ENCODE measurements around the gene RALGAPA2. TPM values are rescaled to one million over a fixed set of nuclear protein-coding genes. Genes with fewer than 3 reads are reported as not detected.

Gene RALGAPA2
- total RNA-seq, 4 donors from 2014 or later = 54.3 to 67.6 (median 60.3) TPM

- no peak for TF ChIP-seq POLR2A (IDR thresholded peaks at IDR 0.05)
- peak in 4 of 6 experiments; percentile 15 to 35 (median 32) for TF ChIP-seq CTCF (IDR thresholded peaks at IDR 0.05)
- no peak overlapping the region for H3K4me3 ChIP-seq
- peak overlapping the region in 1 of 4 donors; percentile 0 for H3K27ac ChIP-seq
- H3K4me1 ChIP-seq = no peaks in the 10 kb centered on the region
- no peaks in the 10 kb centered on the region for H3K27me3 ChIP-seq
- no peaks in the 10 kb centered on the region for H3K9me3 ChIP-seq
- peaks cover 0 to 30% (median 0%) of the 10 kb centered on the region in 3 donors for H3K36me3 ChIP-seq
- DNase-seq = no peak
Observed at GRCh38 chr20:20593447-20594170, 118.8 kb downstream of the RALGAPA2 start.

- no peak for DNase-seq
- Histone ChIP-seq H3K27ac (no peak overlapping the region), H3K27me3 (no peaks in the 10 kb centered on the region), H3K9me3 (no peaks in the 10 kb centered on the region), H3K36me3 (peaks cover 0 to 53% (median 7%) of the 10 kb centered on the region in 3 donors), H3K4me1 (no peaks in the 10 kb centered on the region), H3K4me3 (no peak overlapping the region)
- TF ChIP-seq CTCF (IDR thresholded peaks at IDR 0.05) (no peak), POLR2A (IDR thresholded peaks at IDR 0.05) (no peak)
Observed at GRCh38 chr20:20585146-20585545, 127.3 kb downstream of the RALGAPA2 start.

- H3K4me1 ChIP-seq = no peaks in the 10 kb centered on the region
- DNase-seq = no peak
- H3K36me3 ChIP-seq = peaks cover 0 to 35% (median 7%) of the 10 kb centered on the region in 3 donors
- H3K27me3 ChIP-seq = no peaks in the 10 kb centered on the region
- no peaks in the 10 kb centered on the region for H3K9me3 ChIP-seq
- no peak for TF ChIP-seq POLR2A (IDR thresholded peaks at IDR 0.05)
- TF ChIP-seq CTCF (IDR thresholded peaks at IDR 0.05) = no peak
- no peak overlapping the region for H3K4me3 ChIP-seq
- no peak overlapping the region for H3K27ac ChIP-seq
Observed at GRCh38 chr20:20582734-20583133, 129.7 kb downstream of the RALGAPA2 start.

GRCh38 chr20:20580139-20580538 is 132.3 kb downstream of the RALGAPA2 start:
- H3K27me3 ChIP-seq = no peaks in the 10 kb centered on the region
- no peaks in the 10 kb centered on the region for H3K4me1 ChIP-seq
- no peak overlapping the region for H3K4me3 ChIP-seq
- peaks cover 0 to 36% (median 7%) of the 10 kb centered on the region in 3 donors for H3K36me3 ChIP-seq
- no peak for TF ChIP-seq POLR2A (IDR thresholded peaks at IDR 0.05)
- no peak for TF ChIP-seq CTCF (IDR thresholded peaks at IDR 0.05)
- no peak for DNase-seq
- H3K27ac ChIP-seq = no peak overlapping the region
- H3K9me3 ChIP-seq = no peaks in the 10 kb centered on the region

GRCh38 chr20:20578838-20579237 is 133.6 kb downstream of the RALGAPA2 start:
- TF ChIP-seq CTCF (IDR thresholded peaks at IDR 0.05) = no peak
- no peak for TF ChIP-seq POLR2A (IDR thresholded peaks at IDR 0.05)
- Histone ChIP-seq H3K9me3 (no peaks in the 10 kb centered on the region), H3K4me3 (no peak overlapping the region), H3K4me1 (no peaks in the 10 kb centered on the region), H3K27me3 (no peaks in the 10 kb centered on the region), H3K27ac (no peak overlapping the region), H3K36me3 (peaks cover 0 to 32% (median 7%) of the 10 kb centered on the region in 3 donors)
- no peak for DNase-seq

Measured in Peyer's patch (tissue), 4 donors.